MCF 10A (cell line): Measurements from ENCODE around the gene DCAF10. TPM values are rescaled to one million over a fixed set of nuclear protein-coding genes. Genes with fewer than 3 reads are reported as not detected.

Source experiments
- BruUV-seq: library from RNA; stranded (reverse); fragments of 400-500 nt; replicated peaks from 2 replicates; lab custom pipeline; 2021; lab: Mats Ljungman, UMichigan
- CTCF ChIA-PET: fragments of 300-600 bp; sonication (Branson Sonifier 250); formaldehyde crosslinking; extraction: SDS; loops from one replicate; lab custom pipeline; 2021; ENCODE audit warnings: antibody characterized with exemption, inconsistent platforms; lab: Yijun Ruan, JAX
- POLR2A ChIA-PET: fragments of 300-600, 350-650 bp; sonication (Branson Sonifier 250); formaldehyde crosslinking; extraction: SDS; loops from one replicate; lab custom pipeline; 2020; ENCODE audit warnings: antibody characterized with exemption, inconsistent platforms; lab: Yijun Ruan, JAX
- DNase-seq: peaks from one replicate; pipeline ENCODE4 v3.0.0-alpha.2; 2018; ENCODE audit not compliant: unreplicated experiment
- H3K27ac Mint-ChIP-seq: one replicate; pipeline ENCODE4 v1.8.0; 2022; ENCODE audit warnings: mild to moderate bottlenecking, low read depth, mixed read lengths; ENCODE audit not compliant: unreplicated experiment
- H3K27me3 Mint-ChIP-seq: one replicate; pipeline ENCODE4 v1.8.0; 2022; ENCODE audit warnings: mixed read lengths; ENCODE audit not compliant: insufficient read depth, unreplicated experiment
- H3K36me3 Mint-ChIP-seq: one replicate; pipeline ENCODE4 v1.8.0; 2022; ENCODE audit warnings: mild to moderate bottlenecking, moderate library complexity, mixed read lengths; ENCODE audit not compliant: insufficient read depth, unreplicated experiment
- H3K4me1 Mint-ChIP-seq: one replicate; pipeline ENCODE4 v1.8.0; 2022; ENCODE audit warnings: mixed read lengths; ENCODE audit not compliant: insufficient read depth, unreplicated experiment
- H3K4me3 Mint-ChIP-seq: one replicate; pipeline ENCODE4 v1.8.0; 2022; ENCODE audit warnings: mild to moderate bottlenecking, moderate library complexity, mixed read lengths; ENCODE audit not compliant: unreplicated experiment
- H3K9me3 Mint-ChIP-seq: one replicate; pipeline ENCODE4 v1.8.0; 2022; ENCODE audit warnings: mixed read lengths; ENCODE audit not compliant: unreplicated experiment
- CTCF ChIP-seq: fragments of 200-600 bp; IDR thresholded peaks from one replicate; pipeline ENCODE4 v1.8.0; 2022; ENCODE audit warnings: antibody characterized with exemption, mild to moderate bottlenecking; ENCODE audit not compliant: unreplicated experiment
- intact Hi-C: fragments of 100-400 bp; cut with micrococcal nuclease; formaldehyde crosslinking; loops from 2 replicates; pipeline ENCODE4 v1.14.1; 2022
- total RNA-seq: library from RNA; stranded (reverse); gene quantifications from 2 replicates; pipeline ENCODE4 v1.2.3, GENCODE V29; 2022

Gene DCAF10
- total RNA-seq, 1 experiment from 2014 or later: 49.4 TPM

DNA sequence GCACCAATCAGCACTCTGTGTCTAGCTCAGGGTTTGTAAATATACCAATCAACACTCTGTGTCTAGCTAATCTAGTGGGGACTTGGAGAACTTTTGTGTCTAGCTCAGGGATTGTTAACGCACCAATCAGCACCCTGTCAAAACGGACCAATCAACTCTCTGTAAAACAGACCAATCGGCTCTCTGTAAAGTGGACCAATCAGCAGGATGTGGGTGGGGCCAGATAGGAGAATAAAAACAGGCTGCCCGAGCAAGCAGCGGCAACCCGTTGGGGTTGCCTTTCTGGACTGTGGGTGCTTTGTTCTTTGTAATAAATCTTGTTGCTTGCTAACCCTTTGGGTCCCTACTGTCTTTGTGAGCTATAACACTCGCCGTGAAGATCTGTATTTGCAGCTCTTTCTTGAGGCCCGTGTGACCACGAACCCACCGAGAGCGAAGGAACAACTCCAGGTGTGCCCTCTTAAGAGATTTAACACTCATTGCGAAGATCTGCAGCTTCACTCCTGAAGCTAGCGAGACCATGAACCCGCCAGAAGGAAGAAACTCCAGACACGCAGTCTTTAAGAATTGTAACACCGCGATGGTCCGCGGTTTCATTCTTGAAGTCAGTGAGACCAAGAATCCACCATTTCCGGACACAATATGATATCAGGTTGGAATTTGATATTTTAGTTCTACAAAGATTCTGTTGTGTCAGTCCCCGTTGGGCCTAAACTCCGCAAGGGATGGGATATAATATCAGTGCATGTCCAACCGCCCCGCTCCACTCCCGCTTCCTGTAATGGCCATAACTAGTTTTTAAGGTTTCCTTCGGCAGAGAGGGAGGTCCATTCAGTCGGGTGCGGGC is 47.7 kb upstream of the DCAF10 start:
- H3K4me3 Mint-ChIP-seq: peak overlapping the region; percentile 78
- POLR2A ChIA-PET: interaction anchor here (0.6 to 1.4 kb wide), 3 partner anchors 47 to 959 kb away, joined by 3 read pairs; partner anchors contain the start of gene TOMM5
- no peak for TF ChIP-seq CTCF
- H3K9me3 Mint-ChIP-seq: no peaks in the 10 kb centered on the region
- CTCF ChIA-PET: interaction anchor here (0.6 to 1.1 kb wide), 4 partner anchors 16 to 268 kb away, joined by 3 to 4 read pairs (median 3); no protein-coding TSS in a partner anchor
- intact Hi-C loops: loop anchor here (5.0 kb wide), 1 partner anchor 171 kb away; no protein-coding TSS in a partner anchor
- no peak for DNase-seq
- H3K36me3 Mint-ChIP-seq: no peaks in the 10 kb centered on the region
- H3K4me1 Mint-ChIP-seq: no peaks in the 10 kb centered on the region
- peak overlapping the region; percentile 57 for H3K27ac Mint-ChIP-seq
- BruUV-seq: no TSS peak
- H3K27me3 Mint-ChIP-seq: no peaks in the 10 kb centered on the region

DNA sequence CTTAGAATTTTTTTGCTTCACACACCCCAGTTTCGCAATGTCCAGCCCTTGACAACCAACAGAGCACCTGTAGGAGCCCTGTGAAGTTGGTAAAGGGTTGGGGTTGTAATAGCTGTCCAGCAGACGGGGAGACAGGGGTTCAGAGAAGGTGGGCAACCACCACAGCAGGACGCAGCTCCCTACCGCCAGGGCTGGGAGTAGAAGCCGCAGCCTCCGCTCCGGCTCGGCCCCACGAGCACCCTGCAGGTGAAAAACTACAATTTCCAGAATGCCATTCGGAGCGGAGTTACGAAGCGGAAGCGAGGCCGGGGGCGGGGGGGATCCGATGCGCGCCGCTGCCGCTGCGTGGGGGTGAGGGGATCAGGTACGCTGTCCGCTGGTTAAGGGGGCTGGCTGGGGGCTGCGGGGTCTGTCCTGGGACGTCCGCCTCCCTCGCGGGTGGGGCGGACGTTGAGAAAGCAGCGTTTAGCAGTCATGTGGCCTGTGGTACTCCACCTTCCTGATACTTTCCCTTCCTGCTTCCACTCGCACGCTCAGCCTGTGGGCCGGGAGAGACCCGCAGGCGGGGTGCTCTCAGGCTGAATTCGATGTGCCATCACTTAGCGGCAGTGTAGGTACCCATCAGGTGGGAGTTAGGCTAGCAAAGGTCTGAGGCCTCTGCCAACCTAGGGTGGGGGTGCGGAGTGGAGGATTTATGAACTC is 47.0 kb upstream of the DCAF10 start, which contains the start of gene TRMT10B:
Gene TRMT10B, plus strand, starts transcription at position 317 of the 702 bp plus-strand sequence. CDS start 8,127 bp downstream, outside the sequence.
- POLR2A ChIA-PET: interaction anchor here (0.6 to 1.4 kb wide), 3 partner anchors 46 to 958 kb away, joined by 3 read pairs; partner anchors contain the start of gene TOMM5
- Mint-ChIP-seq H3K4me1 (no peaks in the 10 kb centered on the region), H3K36me3 (no peaks in the 10 kb centered on the region), H3K4me3 (peak within 1 kb of the TSS; percentile 78), H3K27ac (peak within 1 kb of the TSS; percentile 57), H3K9me3 (no peaks in the 10 kb centered on the region), H3K27me3 (no peaks in the 10 kb centered on the region)
- CTCF ChIA-PET: interaction anchor here (0.6 to 1.1 kb wide), 4 partner anchors 15 to 268 kb away, joined by 3 to 4 read pairs (median 3); no protein-coding TSS in a partner anchor
- TSS peak; percentile 70 for BruUV-seq
- intact Hi-C loops: loop anchor here (5.0 kb wide), 1 partner anchor 171 kb away; no protein-coding TSS in a partner anchor
- peak; percentile 44 for DNase-seq
- TF ChIP-seq CTCF: no peak

- BruUV-seq: no TSS peak
- H3K4me1 Mint-ChIP-seq: peaks cover 6% of the 10 kb centered on the region
- H3K9me3 Mint-ChIP-seq: no peaks in the 10 kb centered on the region
- no peaks in the 10 kb centered on the region for H3K27me3 Mint-ChIP-seq
- H3K4me3 Mint-ChIP-seq: no peak overlapping the region
- no peak for TF ChIP-seq CTCF
- no peak for DNase-seq
- H3K27ac Mint-ChIP-seq: no peak overlapping the region
- H3K36me3 Mint-ChIP-seq: peaks cover 6% of the 10 kb centered on the region
- ChIA-PET CTCF (interaction anchor here (1.2 kb wide), 1 partner anchor 9 kb away, joined by 4 read pairs; no protein-coding TSS in a partner anchor), POLR2A (interaction anchor here (1.1 kb wide), 1 partner anchor 22 kb away, joined by 3 read pairs; no protein-coding TSS in a partner anchor)
- intact Hi-C loops: no loop called here
Measured at GRCh38 chr9:37758747-37759146, 41.9 kb upstream of the DCAF10 start.
